GM12801 (cell line): ENCODE data around the gene MAN1A1.

Experiments
- TF ChIP-seq, protein P1 (sequence below): IDR thresholded peaks from one replicate; pipeline ENCODE4 v1.5.1; 2011; ENCODE audit warnings: control low read depth; ENCODE audit not compliant: insufficient read length; ENCODE audit errors: extremely low read depth

MAN1A1 gene

GRCh38 chr6:119171864-119172588 is 177.5 kb downstream of the MAN1A1 start:
- TF ChIP-seq, protein P1, sequence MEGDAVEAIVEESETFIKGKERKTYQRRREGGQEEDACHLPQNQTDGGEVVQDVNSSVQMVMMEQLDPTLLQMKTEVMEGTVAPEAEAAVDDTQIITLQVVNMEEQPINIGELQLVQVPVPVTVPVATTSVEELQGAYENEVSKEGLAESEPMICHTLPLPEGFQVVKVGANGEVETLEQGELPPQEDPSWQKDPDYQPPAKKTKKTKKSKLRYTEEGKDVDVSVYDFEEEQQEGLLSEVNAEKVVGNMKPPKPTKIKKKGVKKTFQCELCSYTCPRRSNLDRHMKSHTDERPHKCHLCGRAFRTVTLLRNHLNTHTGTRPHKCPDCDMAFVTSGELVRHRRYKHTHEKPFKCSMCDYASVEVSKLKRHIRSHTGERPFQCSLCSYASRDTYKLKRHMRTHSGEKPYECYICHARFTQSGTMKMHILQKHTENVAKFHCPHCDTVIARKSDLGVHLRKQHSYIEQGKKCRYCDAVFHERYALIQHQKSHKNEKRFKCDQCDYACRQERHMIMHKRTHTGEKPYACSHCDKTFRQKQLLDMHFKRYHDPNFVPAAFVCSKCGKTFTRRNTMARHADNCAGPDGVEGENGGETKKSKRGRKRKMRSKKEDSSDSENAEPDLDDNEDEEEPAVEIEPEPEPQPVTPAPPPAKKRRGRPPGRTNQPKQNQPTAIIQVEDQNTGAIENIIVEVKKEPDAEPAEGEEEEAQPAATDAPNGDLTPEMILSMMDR = no peak

DNA sequence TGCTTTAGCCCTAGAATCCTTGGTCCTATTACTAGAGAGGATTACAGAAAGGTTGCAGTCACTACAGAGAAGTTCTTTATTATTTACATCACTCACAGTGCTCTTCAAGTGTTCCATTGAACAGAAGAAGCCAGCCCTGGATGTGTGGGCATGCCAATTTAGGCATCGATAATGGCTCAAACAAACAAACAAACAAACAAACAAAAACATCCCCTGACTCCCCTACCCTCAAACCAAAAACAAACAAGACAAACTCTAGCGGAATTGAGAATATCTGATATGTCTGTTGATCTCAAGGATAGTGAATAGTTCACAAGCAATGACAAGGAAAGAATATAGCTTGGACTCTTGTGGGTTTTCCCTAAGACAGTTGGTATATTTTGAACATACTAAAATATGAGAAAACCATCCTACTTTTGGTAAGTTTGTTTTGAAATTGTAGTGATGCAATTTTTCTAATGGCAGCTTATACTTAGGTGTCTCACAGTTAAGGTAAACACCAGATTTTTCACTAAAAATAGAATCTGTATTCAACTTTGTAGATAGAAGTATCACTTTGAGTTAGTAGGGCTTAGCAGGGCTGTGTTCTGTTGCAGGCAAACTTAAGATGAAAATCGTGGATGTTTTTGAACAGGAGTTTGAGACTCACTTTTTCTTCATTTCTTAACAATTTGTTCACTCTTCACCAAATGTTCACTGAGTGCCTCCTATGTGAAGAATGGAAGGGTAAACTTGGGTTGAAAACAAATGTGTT is 178.3 kb downstream of the MAN1A1 start:
- TF ChIP-seq, protein P1 = no peak

- TF ChIP-seq, protein P1 = no peak
These were observed 179.0 kb downstream of the MAN1A1 start for GRCh38 chr6:119170447-119171087.

DNA sequence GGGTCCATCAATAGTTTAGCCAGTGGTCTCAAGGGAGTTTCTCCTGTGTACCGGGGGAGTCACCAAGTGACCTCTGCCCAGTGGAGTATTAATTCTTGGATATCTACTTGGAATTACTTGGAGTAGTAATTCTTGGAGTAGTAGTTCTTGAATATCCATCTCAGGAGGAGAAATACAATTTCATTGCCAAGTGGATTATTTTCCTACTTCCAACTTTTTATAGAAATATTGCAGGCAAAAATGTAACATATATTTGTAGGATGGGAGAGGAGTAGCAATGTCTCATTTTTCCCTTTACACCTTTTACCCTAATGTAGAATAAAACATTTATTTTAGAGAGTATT is 179.5 kb downstream of the MAN1A1 start:
- TF ChIP-seq, protein P1 = no peak

DNA sequence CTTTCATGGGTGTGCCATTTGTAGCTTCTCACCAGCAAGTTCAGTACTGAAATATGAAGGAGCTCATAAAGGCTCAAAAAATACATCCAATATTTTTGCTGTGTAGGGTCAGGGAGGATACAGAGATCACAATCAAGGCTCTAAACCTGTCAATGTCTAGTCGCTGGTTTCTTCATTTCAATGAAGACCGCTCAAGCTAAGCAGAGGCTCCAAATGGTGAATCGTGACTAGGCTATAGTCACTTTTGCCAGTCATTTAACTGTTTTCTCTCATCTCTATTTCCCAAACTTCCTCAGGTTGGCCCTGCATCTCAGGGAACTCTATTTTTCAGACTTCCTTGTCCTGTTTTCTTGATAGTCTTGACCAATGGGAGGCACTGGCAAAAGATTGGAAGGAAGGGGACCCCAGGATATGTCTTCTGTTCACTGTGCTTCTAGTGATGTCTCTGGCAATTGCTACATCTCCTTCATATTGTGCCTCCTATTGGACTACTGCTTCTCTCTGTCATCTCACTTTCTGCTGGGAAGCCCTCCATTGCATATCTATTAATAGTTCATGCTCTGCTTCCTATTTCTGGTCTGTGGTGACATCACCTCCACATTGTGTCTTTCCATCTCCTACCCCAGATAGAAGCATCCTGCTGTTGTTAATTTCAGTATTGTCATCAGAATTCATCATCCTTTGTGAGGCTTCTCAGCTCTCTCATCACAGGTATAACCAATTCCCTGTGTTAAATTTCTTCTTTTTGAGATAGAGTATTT is 183.4 kb downstream of the MAN1A1 start:
- TF ChIP-seq, protein P1 = no peak

GRCh38 chr6:119163006-119163405 is 186.6 kb downstream of the MAN1A1 start:
- TF ChIP-seq, protein P1 = no peak

DNA sequence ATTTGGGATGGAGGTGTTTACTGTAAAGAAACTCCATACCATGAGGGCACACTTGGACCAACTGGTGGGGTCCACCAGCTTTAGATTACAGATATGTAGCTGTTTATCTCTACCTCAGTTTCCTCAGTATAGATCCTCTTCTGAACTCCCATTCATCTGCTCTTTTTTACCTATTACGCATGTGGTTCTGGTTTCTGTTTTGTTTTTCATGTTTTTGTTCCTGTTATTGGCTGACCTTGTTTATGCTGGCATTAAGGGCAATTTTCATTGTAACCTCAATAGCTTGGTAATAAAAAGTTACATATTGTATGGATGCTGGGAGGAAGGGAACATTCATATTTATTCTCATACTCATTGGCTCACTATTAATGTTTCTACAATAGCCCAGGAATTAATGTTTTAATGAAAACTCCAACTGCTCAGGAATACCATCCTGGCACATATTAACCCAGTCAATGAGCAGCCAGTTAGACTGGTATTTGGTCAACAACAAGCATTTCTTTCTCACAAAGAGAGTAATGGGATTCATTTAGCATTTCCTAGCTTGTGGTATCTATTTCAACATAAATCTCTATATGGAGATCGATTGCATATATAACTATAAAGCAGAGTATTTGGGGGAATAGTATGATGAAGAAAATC is 187.3 kb downstream of the MAN1A1 start:
- TF ChIP-seq, protein P1 = no peak
